Upper lobe of right lung (tissue), 1 donor: ENCODE data around the gene CALB2. TPM values are rescaled to one million over a fixed set of nuclear protein-coding genes. Genes with fewer than 3 reads are reported as not detected.

Source experiments
- ATAC-seq: fragments of 200-7000 bp; cut with Tn5 transposase; one replicate; pipeline ENCODE4 v1.9.1; 2020; ENCODE audit warnings: mild to moderate bottlenecking, moderate library complexity
- DNase-seq: peaks from one replicate; pipeline ENCODE4 v3.0.0-alpha.2; 2020
- H3K27ac ChIP-seq: fragments of 200-600 bp; one replicate; pipeline ENCODE4 v1.8.0; 2022
- H3K27me3 ChIP-seq: fragments of 200-600 bp; one replicate; pipeline ENCODE4 v1.8.0; 2022; ENCODE audit warnings: mild to moderate bottlenecking
- H3K36me3 ChIP-seq: fragments of 200-600 bp; one replicate; pipeline ENCODE4 v1.8.0; 2022
- H3K4me1 ChIP-seq: fragments of 200-600 bp; one replicate; pipeline ENCODE4 v1.8.0; 2022
- H3K4me3 ChIP-seq: fragments of 200-600 bp; one replicate; pipeline ENCODE4 v1.8.0; 2022; ENCODE audit warnings: mild to moderate bottlenecking
- H3K9me3 ChIP-seq: fragments of 200-600 bp; one replicate; pipeline ENCODE4 v1.8.0; 2022
- CTCF ChIP-seq: fragments of 200-600 bp; IDR thresholded peaks from one replicate; pipeline ENCODE4 v1.8.0; 2022; ENCODE audit warnings: antibody characterized with exemption
- intact Hi-C: fragments of 100-400 bp; cut with DNase I; formaldehyde crosslinking; loops from one replicate; pipeline ENCODE4 v1.11.0; 2022
- total RNA-seq: library from RNA; stranded (reverse); fragmentation: NEBNext Ultra II Directional; extraction: Animal tissue kit (Norgen Biotek cat#: 25700); gene quantifications from one replicate; pipeline ENCODE4 v1.2.1, GENCODE V29; 2021
- donor health status: DM: no; HTN: yes; CAD: no; lungs with severe emphysema.

CALB2 gene
- total RNA-seq, 1 donor from 2014 or later = 4.6 TPM

GRCh38 chr16:71399801-71400563 lies 41.5 kb downstream of the CALB2 start:
- ATAC-seq (no peak), DNase-seq (no peak)
- Histone ChIP-seq H3K4me3 (no peak overlapping the region), H3K9me3 (no peaks in the 10 kb centered on the region), H3K27me3 (peaks cover 10% of the 10 kb centered on the region), H3K27ac (no peak overlapping the region), H3K4me1 (no peaks in the 10 kb centered on the region), H3K36me3 (no peaks in the 10 kb centered on the region)
- intact Hi-C loops = no loop called here
- TF ChIP-seq CTCF = no peak

- peaks cover 13% of the 10 kb centered on the region for H3K27me3 ChIP-seq
- no peak for TF ChIP-seq CTCF
- no peak overlapping the region for H3K27ac ChIP-seq
- H3K36me3 ChIP-seq = no peaks in the 10 kb centered on the region
- DNase-seq (no peak), ATAC-seq (no peak)
- no peak overlapping the region for H3K4me3 ChIP-seq
- H3K9me3 ChIP-seq = no peaks in the 10 kb centered on the region
- H3K4me1 ChIP-seq = no peaks in the 10 kb centered on the region
- intact Hi-C loops = no loop called here
Measured at GRCh38 chr16:71402007-71402406, 43.5 kb downstream of the CALB2 start.

GRCh38 chr16:71402674-71403073 lies 44.2 kb downstream of the CALB2 start:
- no peaks in the 10 kb centered on the region for H3K36me3 ChIP-seq
- H3K27ac ChIP-seq = no peak overlapping the region
- no peaks in the 10 kb centered on the region for H3K4me1 ChIP-seq
- H3K27me3 ChIP-seq = peaks cover 13% of the 10 kb centered on the region
- DNase-seq (no peak), ATAC-seq (no peak)
- no peak for TF ChIP-seq CTCF
- intact Hi-C loops = no loop called here
- H3K9me3 ChIP-seq = no peaks in the 10 kb centered on the region
- H3K4me3 ChIP-seq = no peak overlapping the region

GRCh38 chr16:71404364-71404763 lies 45.8 kb downstream of the CALB2 start:
- H3K9me3 ChIP-seq = no peaks in the 10 kb centered on the region
- H3K27me3 ChIP-seq = peaks cover 19% of the 10 kb centered on the region

GRCh38 chr16:71406316-71406715 lies 47.8 kb downstream of the CALB2 start:
- intact Hi-C loops = no loop called here
- ATAC-seq (no peak), DNase-seq (peak; percentile 32)
- Histone ChIP-seq H3K4me1 (no peaks in the 10 kb centered on the region), H3K36me3 (no peaks in the 10 kb centered on the region), H3K4me3 (no peak overlapping the region), H3K27me3 (peaks cover 20% of the 10 kb centered on the region), H3K9me3 (no peaks in the 10 kb centered on the region), H3K27ac (no peak overlapping the region)
- TF ChIP-seq CTCF = no peak

More at GRCh38 chr16:71404364-71404763, 45.8 kb downstream of the CALB2 start:
- Histone ChIP-seq H3K4me3 (no peak overlapping the region), H3K36me3 (no peaks in the 10 kb centered on the region), H3K4me1 (no peaks in the 10 kb centered on the region), H3K27ac (no peak overlapping the region)
- intact Hi-C loops = no loop called here
- no peak for ATAC-seq
- DNase-seq = no peak
- TF ChIP-seq CTCF = no peak
